GM12878 (cell line): ENCODE measurements around the gene CACNA2D3. TPM values are rescaled to one million over a fixed set of nuclear protein-coding genes. Genes with fewer than 3 reads are reported as not detected.

Source experiments
- ATAC-seq: fragments of 200-7000 bp; cut with Tn5 transposase; 3 replicates; pipeline ENCODE4 v1.9.1; 2020; ENCODE audit warnings: mild to moderate bottlenecking, moderate library complexity
- BruUV-seq: library from RNA; stranded (reverse); fragments of 400-500 nt; replicated peaks from 2 replicates; lab custom pipeline; 2021; lab: Mats Ljungman, UMichigan
- CTCF ChIA-PET: fragments of 300-600 bp; sonication (Branson Sonifier 250); formaldehyde crosslinking; extraction: SDS; loops from one replicate; lab custom pipeline; 2021; ENCODE audit warnings: inconsistent platforms; lab: Yijun Ruan, JAX
- POLR2A ChIA-PET: fragments of 350-600 bp; formaldehyde crosslinking; extraction: SDS; loops from one replicate; lab custom pipeline; 2021; ENCODE audit warnings: inconsistent platforms; lab: Charles Lee
- RAD21 ChIA-PET: fragments of 300-600 bp; sonication (Branson Sonifier 250); formaldehyde crosslinking; loops from one replicate; lab custom pipeline; 2023; ENCODE audit warnings: antibody characterized with exemption; ENCODE audit not compliant: unreplicated experiment; lab: Charles Lee
- SMC1A ChIA-PET: fragments of 300-600 bp; sonication (Branson Sonifier 250); formaldehyde crosslinking; loops from one replicate; lab custom pipeline; 2023; ENCODE audit not compliant: unreplicated experiment, uncharacterized antibody; lab: Charles Lee
- DNase-seq: peaks from one replicate; pipeline ENCODE4 v3.0.0-alpha.2; 2011; ENCODE audit warnings: low read depth, low spot score
- FAIRE-seq: peaks from 3 replicates; lab custom pipeline; 2011; peaks lifted over from hg19 to GRCh38; lab: Jason Lieb, UNC
- H2AFZ ChIP-seq: 2 replicates; pipeline ENCODE4 v1.6.0; 2011; ENCODE audit warnings: low read depth, low read length, control low read depth; ENCODE audit not compliant: control insufficient read depth
- H3K27ac ChIP-seq: 2 replicates; pipeline ENCODE4 v1.5.1; 2011; ENCODE audit warnings: control low read depth; ENCODE audit not compliant: control insufficient read depth, insufficient read depth
- H3K27me3 ChIP-seq, 2 experiments: replicated peaks in 1 of 2; 2 replicates each; pipeline versions ENCODE4 v1.6.0 to v1.6.1; 2011; ENCODE audit warnings: low read length in 1 of 2; ENCODE audit not compliant: control insufficient read depth in 2 of 2, insufficient read depth in 2 of 2
- H3K36me3 ChIP-seq, 2 experiments: 2 replicates each; pipeline ENCODE4 v1.5.1; 2011; ENCODE audit warnings: low read length in 1 of 2; ENCODE audit not compliant: control insufficient read depth in 2 of 2, insufficient read depth in 2 of 2
- H3K4me1 ChIP-seq: 2 replicates; pipeline ENCODE4 v1.6.1; 2011; ENCODE audit warnings: mild to moderate bottlenecking, low read length, moderate library complexity, mixed read lengths; ENCODE audit not compliant: control insufficient read depth, insufficient read depth
- H3K4me2 ChIP-seq: 2 replicates; pipeline ENCODE4 v1.6.0; 2011; ENCODE audit warnings: control low read depth; ENCODE audit not compliant: control insufficient read depth, insufficient read depth
- H3K4me3 ChIP-seq: fragments of 200-600 bp; sonication (generic); 2 replicates; pipeline ENCODE4 v1.5.1; 2016
- H3K79me2 ChIP-seq: 2 replicates; pipeline ENCODE4 v1.6.0; 2011; ENCODE audit warnings: low read length; ENCODE audit not compliant: control insufficient read depth, insufficient read depth
- H3K9ac ChIP-seq: 2 replicates; pipeline ENCODE4 v1.8.0; 2011; ENCODE audit warnings: low read length, control low read depth, mixed read lengths; ENCODE audit not compliant: control insufficient read depth, insufficient read depth
- H3K9me3 ChIP-seq: replicated peaks from 3 replicates; pipeline ENCODE4 v1.5.1; 2011; ENCODE audit warnings: mild to moderate bottlenecking, low read length; ENCODE audit not compliant: control insufficient read depth, insufficient read depth
- H4K20me1 ChIP-seq: 2 replicates; pipeline ENCODE4 v1.6.0; 2011; ENCODE audit not compliant: control insufficient read depth, insufficient read depth
- REST ChIP-seq: IDR thresholded peaks from 2 replicates; pipeline ENCODE4 v1.6.1; 2012; ENCODE audit warnings: mild to moderate bottlenecking, low read depth, low read length
- ZBTB40 ChIP-seq: fragments of 450-650 bp; IDR thresholded peaks from 2 replicates; pipeline ENCODE4 v1.6.1; 2016; ENCODE audit warnings: mild to moderate bottlenecking, moderate library complexity, borderline replicate concordance
- WGBS: methylation state at CpG from one replicate; pipeline ENCODE4 v1.1.6; 2016; ENCODE audit warnings: low lambda C conversion rate; ENCODE audit not compliant: insufficient replicate concordance, insufficient coverage; ENCODE audit errors: missing lambda C conversion rate; 5-methylcytosine and 5-hydroxymethylcytosine counted together
- in situ Hi-C: fragments of 300-500 bp; cut with MboI; formaldehyde crosslinking; loops from 9 replicates; pipeline ENCODE4 v1.14.3; 2018; ENCODE audit warnings: mixed read lengths
- intact Hi-C: fragments of 100-400 bp; cut with micrococcal nuclease; formaldehyde crosslinking; loops from one replicate; pipeline ENCODE4 v1.14.2; 2022; ENCODE audit not compliant: unreplicated experiment
- polyA plus RNA-seq, 11 experiments: library from polyadenylated mRNA; depleted of rRNA in 4 of 11; unstranded in 6 of 11; stranded (reverse) in 5 of 11; fragments of >200 nt; fragmentation: Nextera tagmentation in 4 of 11; fragmentation: Illumina TruSeq in 1 of 11; extraction: Ambion mirVana in 4 of 11; extraction: Trizol in 1 of 11; gene quantifications; 1 replicate in 1 of 11; 2 replicates in 10 of 11; pipeline versions ENCODE4 v1.2.1 to v1.2.3, GENCODE V29; 2011 to 2016; ENCODE audit warnings: inconsistent platforms in 2 of 11, missing spikeins in 2 of 11, low read depth in 1 of 11
- total RNA-seq, 4 experiments: library from RNA; depleted of rRNA in 3 of 4; stranded (reverse); fragments of >200 nt in 3 of 4; fragmentation: Illumina TruSeq in 1 of 4; extraction: Trizol in 1 of 4; gene quantifications; 2 replicates each; pipeline versions ENCODE4 v1.2.1 to v1.2.3, GENCODE V29; 2013 to 2021

Gene CACNA2D3
- total and polyA plus RNA-seq, 10 of the 15 experiments (the other 5 are each of a cell fraction or from before 2014, with no cell fraction given) = not detected

GRCh38 chr3:54138937-54139547, 16.7 kb downstream of the CACNA2D3 start:
- RAD21 ChIA-PET = no interaction called here
- H3K4me2 ChIP-seq = no peak overlapping the region
- BruUV-seq = no TSS peak
- no peak overlapping the region for H3K27ac ChIP-seq
- FAIRE-seq (no peak), ATAC-seq (no peak), DNase-seq (no peak)
- H3K36me3 ChIP-seq = no peaks in the 10 kb centered on the region
- no peaks in the 10 kb centered on the region for H3K9me3 ChIP-seq
- SMC1A ChIA-PET = no interaction called here
- WGBS = 9% methylated on average over 9 of the region's 9 CpGs
- H4K20me1 ChIP-seq = no peaks in the 10 kb centered on the region
- in situ Hi-C loops (no loop called here), intact Hi-C loops (no loop called here)
- H3K27me3 ChIP-seq = peaks cover 0 to 2% of the 10 kb centered on the region in 2 experiments; a peak in 1 of 4 replicates
- H2AFZ ChIP-seq = no peak overlapping the region
- H3K9ac ChIP-seq = no peak overlapping the region
- H3K4me1 ChIP-seq = no peaks in the 10 kb centered on the region
- no peak overlapping the region for H3K4me3 ChIP-seq
- CTCF ChIA-PET = no interaction called here
- H3K79me2 ChIP-seq = no peaks in the 10 kb centered on the region
- TF ChIP-seq ZBTB40 = no peak
- TF ChIP-seq REST = 0 out of 2 replicates have a peak, but pooled peaks have one; percentile 33
- POLR2A ChIA-PET = no interaction called here
